HG03469 (cell line): ENCODE results near the gene CACNA1C.
A peak's percentile ranks its signal among the peaks of the same experiment; 100 is the strongest.

ENCODE experiments used
- ATAC-seq: cut with Tn5 transposase; IDR thresholded peaks from one replicate; pipeline ENCODE4 v1.9.1; 2021; ENCODE audit warnings: mild to moderate bottlenecking, moderate library complexity, moderate number of reproducible peaks; ENCODE audit not compliant: unreplicated experiment

Gene CACNA1C

DNA sequence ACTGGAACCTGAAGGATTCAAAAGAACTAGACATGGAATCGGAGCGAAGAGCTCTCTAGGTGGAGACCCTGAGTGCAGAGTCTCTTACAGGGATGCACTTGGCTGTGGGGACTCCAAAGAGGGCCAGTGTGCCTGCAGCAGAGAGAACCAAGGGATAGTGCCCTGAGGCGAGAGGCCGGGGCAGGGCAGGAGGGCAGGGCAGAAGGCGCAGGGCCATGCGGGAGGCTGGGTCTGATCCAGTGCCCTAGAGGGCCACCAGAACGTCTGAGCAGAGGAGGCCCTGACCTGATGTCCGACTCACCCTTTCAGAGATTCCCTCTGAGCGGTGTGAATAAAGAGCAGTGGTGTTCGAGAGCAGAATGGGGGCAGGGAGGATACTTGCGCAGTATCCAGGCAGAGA, 536.6 kb downstream of the CACNA1C start:
- no peak for ATAC-seq

DNA sequence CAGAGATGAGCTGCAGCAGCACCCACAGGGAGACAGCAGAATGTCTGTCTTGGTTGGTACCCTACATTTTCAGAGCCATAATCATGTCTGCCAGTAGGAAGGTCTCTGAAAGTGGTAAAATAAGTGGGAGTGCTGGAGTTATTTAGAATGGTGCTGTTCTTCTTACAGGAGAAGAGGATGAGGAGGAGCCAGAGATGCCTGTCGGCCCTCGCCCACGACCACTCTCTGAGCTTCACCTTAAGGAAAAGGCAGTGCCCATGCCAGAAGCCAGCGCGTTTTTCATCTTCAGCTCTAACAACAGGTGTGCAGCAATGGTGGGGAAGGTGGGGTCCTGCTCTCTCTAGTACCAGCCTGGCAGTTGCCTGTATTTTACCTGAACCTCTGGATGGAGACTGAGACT, 540.3 kb downstream of the CACNA1C start:
- no peak for ATAC-seq

GRCh38 chr12:2596441-2596840, 543.7 kb downstream of the CACNA1C start:
- ATAC-seq, result no peak

GRCh38 chr12:2605301-2605700, 552.5 kb downstream of the CACNA1C start:
- no peak for ATAC-seq

GRCh38 chr12:2606186-2606910, 553.6 kb downstream of the CACNA1C start:
- no peak for ATAC-seq

GRCh38 chr12:2607881-2608607, 555.3 kb downstream of the CACNA1C start:
- no peak for ATAC-seq

GRCh38 chr12:2608608-2608945, 555.8 kb downstream of the CACNA1C start:
- no peak for ATAC-seq

DNA sequence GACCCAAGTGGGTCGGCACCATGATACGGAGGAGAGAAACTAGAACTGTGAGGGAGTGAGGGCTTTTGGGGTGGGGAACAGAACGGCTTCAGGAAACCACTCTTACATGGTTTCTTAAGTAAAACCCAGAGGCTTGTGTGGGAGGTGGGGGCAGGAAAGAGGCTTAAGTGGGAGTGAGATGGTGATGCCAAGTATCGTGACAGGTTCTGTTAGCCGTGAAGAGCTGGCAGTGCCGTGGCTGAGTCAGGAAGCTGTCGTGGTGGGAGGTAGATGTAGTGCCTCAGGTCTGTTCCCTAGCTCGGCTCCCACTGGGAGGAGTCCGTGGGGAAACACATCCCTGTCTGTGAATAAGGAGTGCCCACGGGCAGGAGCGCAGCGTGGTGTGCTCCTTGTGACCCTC, 556.2 kb downstream of the CACNA1C start:
- no peak for ATAC-seq

- no peak for ATAC-seq
Measured at GRCh38 chr12:2610358-2610757, 557.6 kb downstream of the CACNA1C start.

GRCh38 chr12:2613326-2614073, 560.7 kb downstream of the CACNA1C start:
- ATAC-seq, result peak; percentile 53

- no peak for ATAC-seq
Measured at GRCh38 chr12:2614341-2614740, 561.6 kb downstream of the CACNA1C start.

GRCh38 chr12:2615665-2616402, 563.0 kb downstream of the CACNA1C start:
- ATAC-seq, result no peak

DNA sequence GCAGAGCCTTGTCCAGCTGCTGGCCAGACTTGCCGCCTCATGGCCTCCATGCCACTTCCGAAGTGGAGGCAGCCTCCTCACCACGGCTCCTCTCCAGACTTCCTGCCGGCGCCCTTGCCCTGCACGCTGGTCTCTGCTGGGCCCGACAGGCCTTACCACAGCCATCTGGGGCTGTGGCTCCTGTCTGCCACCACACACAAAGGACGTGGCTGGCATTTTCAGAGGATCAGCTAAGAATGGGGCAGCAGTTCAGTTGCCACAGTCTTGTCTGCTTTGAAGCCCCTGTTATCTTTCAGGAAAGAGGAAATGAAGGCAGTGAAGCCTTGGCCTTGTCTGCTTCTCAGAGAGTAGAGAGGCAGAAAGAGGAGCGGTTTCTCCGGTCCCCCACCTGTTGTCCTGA, 564.0 kb downstream of the CACNA1C start:
- no peak for ATAC-seq

- no peak for ATAC-seq
Measured at GRCh38 chr12:2617365-2617764, 564.6 kb downstream of the CACNA1C start.

DNA sequence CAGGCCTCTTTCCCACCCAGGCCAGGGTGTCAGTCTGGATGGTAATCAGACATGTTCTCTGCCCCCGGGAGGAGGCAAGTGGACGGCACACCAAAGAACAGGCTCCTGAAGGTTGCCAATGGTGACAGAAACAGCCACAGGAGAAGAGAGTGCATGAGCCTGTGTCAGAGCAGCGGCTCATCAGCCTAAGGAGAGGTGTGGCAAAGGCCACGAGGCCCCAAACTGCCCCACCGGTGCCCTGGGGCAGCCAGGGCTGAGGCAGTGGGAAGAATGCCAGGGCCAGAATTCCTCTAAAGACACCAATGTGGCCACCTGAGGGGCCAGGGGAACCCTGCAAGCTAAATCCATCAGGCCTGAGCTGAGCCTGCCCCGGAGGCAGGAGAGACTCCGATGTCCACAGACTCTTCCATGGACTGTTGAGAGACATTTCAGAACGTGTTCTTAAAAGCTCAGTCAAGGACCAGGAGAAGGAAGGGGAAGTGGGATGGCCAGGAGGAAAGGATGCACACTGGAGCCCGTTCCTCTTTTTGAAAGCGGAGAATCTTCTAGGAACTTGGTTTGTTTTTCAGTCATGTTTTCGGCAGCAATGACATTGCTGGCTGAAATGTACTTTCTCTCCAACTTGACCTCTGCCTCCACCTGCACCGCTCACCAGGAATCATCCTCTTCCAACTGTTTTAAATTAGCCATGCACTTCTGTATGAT, 565.7 kb downstream of the CACNA1C start:
- no peak for ATAC-seq

- no peak for ATAC-seq
Measured at GRCh38 chr12:2619136-2619535, 566.3 kb downstream of the CACNA1C start.

DNA sequence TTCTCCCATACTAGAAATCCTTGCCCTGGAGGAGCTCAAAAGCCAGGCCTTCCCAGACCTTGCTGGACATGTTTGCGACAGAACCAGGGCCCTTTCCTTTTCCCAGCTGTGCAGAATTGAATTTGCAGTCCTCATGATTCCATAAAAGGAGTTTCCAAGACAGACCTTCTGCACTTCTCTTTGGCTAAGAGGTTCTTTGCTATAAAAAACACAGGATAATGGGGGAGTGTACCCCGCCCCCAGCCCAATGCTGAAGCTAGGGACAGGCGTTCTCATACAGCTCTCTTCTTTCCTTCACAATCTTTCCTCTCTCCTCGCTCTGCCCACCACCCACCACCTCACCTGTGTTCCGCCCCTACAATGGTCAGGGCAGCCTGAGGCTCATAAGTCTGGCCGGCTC, 569.7 kb downstream of the CACNA1C start:
- no peak for ATAC-seq

DNA sequence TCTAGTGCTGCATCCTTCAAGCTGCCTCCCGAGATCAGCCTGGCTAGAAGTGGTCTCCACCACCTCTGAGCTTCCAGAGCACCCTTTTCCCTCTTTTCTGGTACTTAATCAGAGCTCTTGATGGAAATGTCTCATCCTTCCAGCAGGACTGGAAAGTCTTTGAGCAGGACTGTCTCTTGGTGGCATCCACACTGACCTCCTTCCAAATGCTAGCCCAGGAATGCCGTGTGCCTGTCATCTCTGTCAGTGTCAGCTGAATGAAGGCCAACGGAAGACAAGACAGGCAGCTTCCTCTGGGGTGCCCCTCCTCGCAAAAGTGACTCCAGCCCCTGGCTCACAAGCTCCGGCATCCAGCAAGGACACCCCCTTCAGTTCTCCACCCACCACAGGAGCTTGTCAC, 570.7 kb downstream of the CACNA1C start:
- no peak for ATAC-seq

DNA sequence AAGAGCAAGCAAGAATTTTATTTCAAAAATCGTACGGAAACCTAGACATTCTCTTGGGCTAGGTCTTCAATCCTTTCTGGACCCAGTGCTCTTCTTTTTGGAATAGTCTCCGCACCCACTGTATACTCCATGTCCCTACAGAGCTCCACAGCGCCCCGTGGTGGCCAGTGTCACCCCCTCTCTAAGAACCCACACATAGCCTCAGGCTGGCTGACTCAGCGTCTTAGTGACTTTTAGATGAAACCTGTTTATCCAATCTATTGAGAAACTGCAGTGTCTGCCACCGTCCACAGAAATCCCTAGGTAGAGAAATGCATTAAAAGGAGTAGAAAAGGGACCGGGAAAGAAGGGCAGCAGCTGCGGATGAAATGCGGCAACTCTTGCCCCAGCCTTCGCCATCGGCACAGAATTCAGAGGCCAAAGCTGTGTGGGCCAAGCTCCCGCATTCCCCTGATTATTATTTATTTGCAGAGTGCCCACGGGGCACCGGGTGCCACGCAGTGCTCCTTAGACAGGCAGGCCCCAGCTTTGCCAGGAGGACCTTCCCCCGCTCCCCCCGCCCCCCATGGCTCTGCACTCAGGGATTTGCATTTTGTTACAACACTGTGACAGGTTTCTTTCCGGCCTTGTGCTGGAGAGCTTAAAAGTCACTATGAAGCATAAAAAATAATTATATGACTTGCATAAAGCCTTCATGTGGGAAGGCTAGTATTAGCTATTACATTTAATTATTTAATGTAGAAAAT, 571.9 kb downstream of the CACNA1C start:
- no peak for ATAC-seq

GRCh38 chr12:2625289-2625612, 572.5 kb downstream of the CACNA1C start:
- ATAC-seq, result no peak
